Activated CD4-positive, alpha-beta T cell treated with anti-CD3 and anti-CD28 coated beads for 24 hours (primary cell): Measurements from ENCODE around the gene RAB27A.
"Not testable (repeated sequence)": the region's sequence is repeated elsewhere in the genome, so short reads cannot be mapped to it uniquely, and the experiment has no call there.

Experiments used
- DNase-seq, 2 donors: peaks; one replicate each; pipeline ENCODE4 v3.0.0-alpha.2; 2020; ENCODE audit warnings: low read depth in 2 of 2

The RAB27A gene

DNA sequence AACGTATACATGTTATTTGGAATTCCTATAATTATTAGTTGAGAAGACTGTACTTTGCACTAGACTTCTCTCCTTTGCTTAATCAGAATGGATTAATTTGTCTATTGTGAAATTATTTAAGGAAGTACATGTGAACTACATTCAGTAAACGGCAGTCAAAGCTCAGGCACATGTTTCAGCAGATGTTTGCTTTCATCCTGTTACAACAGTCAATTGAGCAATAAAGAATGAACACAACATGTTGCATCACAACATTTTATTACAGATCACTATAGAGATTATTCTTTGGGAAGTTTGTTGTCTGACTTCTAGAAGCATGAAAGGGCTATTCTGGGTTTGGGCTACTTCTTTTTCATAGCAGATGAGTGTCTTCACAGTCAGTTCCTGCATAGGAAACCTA lies 39.2 kb downstream of the RAB27A start:
- DNase-seq: no peak

DNA sequence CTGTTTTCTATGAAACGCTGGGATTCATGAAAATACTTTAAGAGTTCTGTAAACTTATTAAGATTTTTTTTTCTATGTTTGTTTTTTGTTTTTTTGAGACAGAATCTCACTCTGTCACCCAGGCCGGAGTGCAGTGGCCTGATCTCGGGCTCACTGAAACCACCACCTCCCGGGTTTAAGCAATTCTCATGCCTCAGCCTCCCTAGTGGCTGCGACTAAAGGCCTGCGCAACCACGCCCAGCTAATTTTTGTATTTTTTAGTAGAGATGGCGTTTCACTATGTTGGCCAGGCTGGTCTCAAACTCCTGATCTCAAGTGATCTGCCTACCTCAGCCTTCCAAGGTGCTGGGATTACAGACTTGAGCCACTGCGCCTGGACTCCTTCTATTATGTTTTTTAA lies 39.7 kb downstream of the RAB27A start:
- DNase-seq: not testable (repeated sequence)

GRCh38 chr15:55248895-55249294 lies 40.7 kb downstream of the RAB27A start:
- DNase-seq: no peak

GRCh38 chr15:55247766-55248427 lies 41.7 kb downstream of the RAB27A start:
- no peak for DNase-seq

- no peak for DNase-seq
Observed at GRCh38 chr15:55247311-55247710, 42.3 kb downstream of the RAB27A start.

GRCh38 chr15:55246567-55246966 lies 43.0 kb downstream of the RAB27A start:
- DNase-seq: no peak

DNA sequence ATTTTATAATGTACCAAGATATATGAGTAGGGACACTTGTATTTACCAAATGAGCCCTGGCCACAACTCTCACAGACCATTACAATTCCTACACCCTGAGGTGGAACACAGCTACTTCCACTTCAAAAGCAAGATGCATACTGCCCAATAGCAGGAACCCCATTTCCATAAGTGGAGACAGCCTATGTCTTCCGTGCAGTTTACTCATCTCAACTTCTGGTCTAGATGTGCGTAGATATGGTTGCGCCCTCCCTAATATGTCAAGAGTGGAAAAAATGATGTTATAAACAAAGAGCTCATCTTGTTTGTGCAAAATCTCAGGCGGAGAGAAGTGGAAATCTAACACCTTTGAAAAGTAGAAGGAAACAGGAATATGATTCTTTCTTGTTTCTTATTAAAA lies 44.6 kb downstream of the RAB27A start:
- DNase-seq: no peak

- no peak for DNase-seq
Observed at GRCh38 chr15:55241891-55242290, 47.7 kb downstream of the RAB27A start.

GRCh38 chr15:55241186-55241585 lies 48.4 kb downstream of the RAB27A start:
- DNase-seq: no peak

DNA sequence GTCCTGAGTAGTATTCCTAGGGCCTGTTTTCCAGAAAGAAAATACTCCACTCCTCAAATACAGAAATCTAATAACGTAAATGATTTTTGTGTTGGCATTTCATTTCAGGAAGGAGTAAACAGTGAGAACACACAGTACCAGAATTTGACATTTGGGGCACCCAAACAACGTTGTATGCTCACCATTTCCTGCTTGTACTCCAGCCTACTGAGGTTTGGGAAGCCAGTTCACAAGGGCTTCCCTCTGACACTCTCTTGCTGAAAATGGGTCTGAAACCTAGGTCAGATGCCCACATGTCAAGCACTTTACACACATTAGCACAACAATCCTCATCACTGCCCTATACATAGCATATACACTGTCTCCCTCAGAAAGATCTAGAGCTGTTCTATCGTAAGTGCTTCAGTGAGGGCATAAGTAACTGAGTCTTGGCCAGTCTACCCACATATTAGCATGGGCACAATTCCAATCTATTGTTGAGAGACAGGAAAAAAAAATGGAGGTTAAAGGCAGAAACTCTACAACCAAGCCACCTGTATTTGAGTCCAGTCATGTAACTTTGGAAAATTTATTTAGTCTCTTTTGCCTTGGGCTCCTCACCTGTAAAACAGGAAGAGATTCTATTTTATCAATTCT lies 49.4 kb downstream of the RAB27A start:
- DNase-seq: no peak

DNA sequence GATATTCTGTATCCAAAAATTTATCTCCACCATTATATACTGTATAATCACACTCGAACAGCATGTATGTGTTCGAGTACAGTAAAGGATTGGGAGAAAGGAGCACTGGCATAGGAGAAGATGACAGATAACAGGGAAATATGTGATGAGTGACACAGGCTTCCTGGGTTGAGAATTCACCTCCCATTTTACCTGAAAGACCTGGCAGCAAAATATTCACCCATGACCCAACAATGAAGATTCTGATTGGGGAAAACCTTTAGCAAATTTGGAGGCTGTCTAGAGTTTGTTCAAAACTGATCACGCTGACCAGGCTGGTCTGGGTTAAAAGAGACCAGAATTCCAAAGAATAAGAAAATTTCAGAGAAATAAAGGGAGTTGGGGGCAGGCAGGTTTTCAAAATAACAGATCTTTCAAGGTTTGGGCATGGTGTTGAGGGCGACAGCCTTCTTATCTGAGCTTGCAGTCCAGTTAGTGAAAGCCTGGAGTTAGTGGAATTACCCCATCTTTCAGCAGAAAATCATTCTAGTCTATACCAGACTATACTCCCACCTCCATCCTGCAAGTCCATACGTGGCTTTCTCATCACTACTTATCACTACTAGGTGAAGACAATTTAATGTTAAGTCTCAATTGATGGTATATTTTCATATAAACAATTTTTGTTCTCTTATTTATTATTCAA lies 50.0 kb downstream of the RAB27A start:
- DNase-seq: no peak

GRCh38 chr15:55238877-55239276 lies 50.7 kb downstream of the RAB27A start:
- no peak for DNase-seq

GRCh38 chr15:55237219-55238130 lies 52.1 kb downstream of the RAB27A start:
- DNase-seq: no peak

DNA sequence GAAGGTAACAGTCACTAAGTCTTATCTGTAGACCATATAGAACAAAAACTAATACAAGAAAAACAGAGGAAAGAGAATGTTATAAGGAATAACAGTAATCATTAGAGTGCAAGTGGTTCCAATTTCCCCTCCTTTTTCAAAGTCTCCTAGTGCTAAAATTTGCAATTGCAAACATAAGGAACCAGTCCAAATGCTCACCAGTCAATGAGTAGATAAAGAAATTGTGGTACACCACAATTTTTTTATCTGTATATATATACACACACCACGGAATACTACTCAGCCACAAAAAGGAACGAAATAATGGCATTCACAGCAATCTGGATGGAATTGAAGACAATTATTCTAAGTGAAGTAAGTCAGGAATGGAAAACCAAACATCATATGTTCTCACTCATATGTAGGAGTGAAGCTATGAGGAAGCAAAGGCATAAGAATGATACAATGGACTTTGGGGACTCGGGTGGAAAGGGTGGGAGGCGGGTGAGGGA lies 54.0 kb downstream of the RAB27A start:
- no peak for DNase-seq

DNA sequence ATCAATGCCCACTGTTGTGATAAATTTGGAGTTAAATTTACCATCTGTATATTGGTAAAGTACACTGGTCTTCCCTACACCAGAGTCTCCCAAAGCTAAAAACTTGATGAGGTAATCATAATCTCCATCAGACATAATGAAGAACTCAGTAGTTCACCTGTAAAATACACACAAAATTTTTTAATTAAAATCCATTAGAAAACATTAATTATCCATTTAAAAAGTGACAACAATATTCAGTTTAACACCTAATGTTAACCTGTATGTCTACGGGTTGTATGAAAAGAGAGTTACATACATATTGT lies 54.9 kb downstream of the RAB27A start:
- DNase-seq: no peak

GRCh38 chr15:55234104-55234799 lies 55.4 kb downstream of the RAB27A start:
- DNase-seq: no peak

GRCh38 chr15:55231455-55231854 lies 58.2 kb downstream of the RAB27A start:
- no peak for DNase-seq

DNA sequence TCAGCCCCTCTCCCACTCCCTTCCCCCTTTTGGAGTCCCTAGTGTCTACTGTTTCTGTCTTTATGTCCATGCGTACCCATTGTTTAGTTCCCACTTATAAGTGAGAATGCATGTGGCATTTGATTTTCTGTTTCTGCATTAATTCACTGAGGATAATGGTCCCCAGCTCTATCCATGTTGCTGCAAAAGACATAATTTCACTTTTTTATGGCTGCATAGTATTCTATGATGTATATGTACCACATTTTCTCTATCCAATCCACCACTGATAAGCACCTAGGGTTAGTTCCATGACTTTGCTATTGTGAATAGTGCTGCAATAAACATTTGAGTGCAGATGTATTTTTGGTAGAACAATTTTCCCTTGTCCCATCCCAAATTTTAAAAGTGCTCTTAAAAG lies 58.7 kb downstream of the RAB27A start:
- no peak for DNase-seq

DNA sequence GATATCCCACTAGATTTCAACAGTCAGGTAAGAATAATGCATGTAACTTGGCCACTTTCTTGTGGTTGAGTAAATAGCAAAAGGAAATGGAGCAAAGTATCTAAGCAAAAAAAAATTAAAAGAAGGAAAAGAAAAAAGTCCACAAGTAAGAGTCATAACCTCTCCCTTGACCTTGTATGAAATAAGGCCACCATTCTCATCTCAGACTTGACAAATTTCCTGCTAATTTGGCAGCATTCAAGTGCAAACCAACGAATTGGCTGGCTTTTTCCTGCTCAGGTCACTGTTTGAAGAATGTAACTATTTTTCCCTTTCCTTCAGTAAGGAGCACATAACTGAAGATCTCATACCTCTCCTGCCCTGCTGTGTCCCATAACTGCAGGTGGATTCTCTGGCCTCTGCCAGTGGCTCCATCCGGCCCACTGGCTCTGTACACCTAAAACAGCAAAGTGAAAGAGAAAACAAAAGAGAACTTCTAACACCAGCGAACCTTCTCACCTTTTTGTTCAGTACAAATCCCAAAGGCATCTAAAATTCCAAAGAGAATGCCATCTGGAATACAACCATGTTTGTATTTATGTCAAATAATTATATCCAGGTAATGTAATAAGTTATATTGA lies 59.5 kb downstream of the RAB27A start:
- no peak for DNase-seq

DNA sequence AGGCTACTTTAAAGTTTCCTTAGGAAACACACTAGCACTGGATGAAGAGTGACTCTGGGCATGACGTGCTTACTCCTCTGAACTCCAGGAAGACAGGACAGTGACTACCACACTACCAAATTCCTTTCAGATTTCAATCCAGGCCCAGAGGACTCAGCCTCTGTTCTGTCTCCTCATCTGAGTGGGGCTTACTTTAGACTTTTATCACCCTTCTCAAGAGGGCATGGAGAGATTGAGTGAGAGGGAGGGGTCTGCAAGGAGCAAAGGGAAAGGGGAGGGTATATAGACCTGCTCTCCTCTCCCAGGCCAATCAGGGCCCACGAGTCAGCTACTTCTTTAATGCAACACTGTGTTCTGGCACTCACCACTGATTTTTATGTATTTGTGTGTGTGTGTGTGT lies 63.5 kb downstream of the RAB27A start:
- no peak for DNase-seq

- DNase-seq: no peak
Observed at GRCh38 chr15:55224892-55225291, 64.7 kb downstream of the RAB27A start.
